ENCODE measurements around the gene ID2.

Gene ID2

GRCh38 chr2:8661736-8662135 is 20.1 kb upstream of the ID2 start:
- TF ChIP-seq EP300 (IDR thresholded peaks at IDR 0.05; ENCODE audit: borderline replicate concordance) (no peak), TEAD4 (IDR thresholded peaks at IDR 0.05) (no peak), MAX (IDR thresholded peaks at IDR 0.05) (no peak), USF1 (IDR thresholded peaks at IDR 0.05) (no peak), EGR1 (IDR thresholded peaks at IDR 0.05) (no peak), FOXM1 (IDR thresholded peaks at IDR 0.05; ENCODE audit: borderline replicate concordance, low read depth) (no peak), REST (IDR thresholded peaks at IDR 0.05; ENCODE audit: low read depth) (no peak), CREB1 (IDR thresholded peaks at IDR 0.05; ENCODE audit: low read depth) (no peak), NFIC (IDR thresholded peaks at IDR 0.05) (no peak), CEBPB (IDR thresholded peaks at IDR 0.05) (no peak), YY1 (IDR thresholded peaks at IDR 0.05; ENCODE audit: low read depth) (no peak), TCF12 (IDR thresholded peaks at IDR 0.05; ENCODE audit: low read depth) (no peak), RAD21 (IDR thresholded peaks at IDR 0.05; ENCODE audit: low read depth) (no peak), ZBTB7A (IDR thresholded peaks at IDR 0.05; ENCODE audit: low read depth) (no peak), TAF1 (IDR thresholded peaks at IDR 0.05; ENCODE audit: low read depth) (no peak)

- TF ChIP-seq EGR1 (IDR thresholded peaks at IDR 0.05) (no peak), YY1 (IDR thresholded peaks at IDR 0.05; ENCODE audit: low read depth) (no peak), EP300 (IDR thresholded peaks at IDR 0.05; ENCODE audit: borderline replicate concordance) (no peak), TCF12 (IDR thresholded peaks at IDR 0.05; ENCODE audit: low read depth) (no peak), RAD21 (IDR thresholded peaks at IDR 0.05; ENCODE audit: low read depth) (no peak), ZBTB7A (IDR thresholded peaks at IDR 0.05; ENCODE audit: low read depth) (no peak), REST (IDR thresholded peaks at IDR 0.05; ENCODE audit: low read depth) (no peak), CREB1 (IDR thresholded peaks at IDR 0.05; ENCODE audit: low read depth) (no peak), USF1 (IDR thresholded peaks at IDR 0.05) (no peak), MAX (IDR thresholded peaks at IDR 0.05) (no peak)
Observed at GRCh38 chr2:8662239-8662879, 19.5 kb upstream of the ID2 start.

GRCh38 chr2:8663997-8664396 is 17.9 kb upstream of the ID2 start:
- TF ChIP-seq EGR1 (IDR thresholded peaks at IDR 0.05), result no peak
- no peak for TF ChIP-seq USF1 (IDR thresholded peaks at IDR 0.05)
- no peak for TF ChIP-seq REST (IDR thresholded peaks at IDR 0.05; ENCODE audit: low read depth)
- TF ChIP-seq CREB1 (IDR thresholded peaks at IDR 0.05; ENCODE audit: low read depth), result no peak

- TF ChIP-seq TCF12 (IDR thresholded peaks at IDR 0.05; ENCODE audit: low read depth), result no peak
- TF ChIP-seq TEAD4 (IDR thresholded peaks at IDR 0.05), result no peak
- TF ChIP-seq CEBPB (IDR thresholded peaks at IDR 0.05), result no peak
- TF ChIP-seq RAD21 (IDR thresholded peaks at IDR 0.05; ENCODE audit: low read depth), result no peak
- TF ChIP-seq ZBTB7A (IDR thresholded peaks at IDR 0.05; ENCODE audit: low read depth), result no peak
- TF ChIP-seq FOXM1 (IDR thresholded peaks at IDR 0.05; ENCODE audit: borderline replicate concordance, low read depth), result no peak
- no peak for TF ChIP-seq EGR1 (IDR thresholded peaks at IDR 0.05)
- TF ChIP-seq YY1 (IDR thresholded peaks at IDR 0.05; ENCODE audit: low read depth), result no peak
- no peak for TF ChIP-seq CREB1 (IDR thresholded peaks at IDR 0.05; ENCODE audit: low read depth)
Observed at GRCh38 chr2:8666581-8666980, 15.3 kb upstream of the ID2 start.
